HG03469 (cell line): ENCODE results near the gene ADRA2B.
"Not testable (repeated sequence)": the region's sequence is repeated elsewhere in the genome, so short reads cannot be mapped to it uniquely, and the experiment has no call there.

Experiments
- ATAC-seq: cut with Tn5 transposase; IDR thresholded peaks from one replicate; pipeline ENCODE4 v1.9.1; 2021; ENCODE audit warnings: mild to moderate bottlenecking, moderate library complexity, moderate number of reproducible peaks; ENCODE audit not compliant: unreplicated experiment

Gene ADRA2B

GRCh38 chr2:96150791-96151594 is 34.6 kb upstream of the ADRA2B start:
- ATAC-seq = no peak

DNA sequence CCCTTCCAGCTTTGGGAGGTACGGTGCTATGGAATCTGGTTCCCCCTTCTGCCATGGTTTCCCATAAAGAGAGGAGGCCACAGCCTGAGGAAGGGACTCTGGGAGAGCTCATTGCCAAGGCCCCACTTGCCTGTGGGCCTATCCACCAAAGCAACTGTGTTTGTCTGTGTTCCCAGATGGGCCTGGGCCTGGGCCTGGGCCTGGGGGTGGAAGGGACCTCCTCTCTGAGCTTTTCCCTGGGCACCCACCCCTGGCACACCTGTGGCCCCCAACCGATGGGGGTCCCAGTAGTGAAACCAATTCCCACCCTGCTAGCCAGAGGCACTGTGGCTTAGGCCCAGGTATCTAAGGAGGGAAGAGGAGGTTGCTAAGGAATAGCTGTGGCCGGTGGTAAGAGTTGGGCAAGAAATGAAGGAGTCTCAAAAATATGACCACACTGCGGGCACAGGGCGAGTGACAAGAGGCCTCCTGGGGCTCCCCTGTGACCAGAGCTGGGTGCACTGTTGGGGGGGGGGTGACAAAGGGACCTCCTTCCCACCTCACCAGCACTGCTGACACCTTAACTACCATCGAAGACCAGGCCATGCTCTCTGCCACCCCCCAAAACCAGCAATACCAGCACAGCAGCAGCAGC is 33.8 kb upstream of the ADRA2B start:
- ATAC-seq = no peak

GRCh38 chr2:96148410-96149217 is 32.2 kb upstream of the ADRA2B start:
- peak; percentile 25 for ATAC-seq

- ATAC-seq = no peak
These were observed 31.3 kb upstream of the ADRA2B start for GRCh38 chr2:96147593-96148201.

DNA sequence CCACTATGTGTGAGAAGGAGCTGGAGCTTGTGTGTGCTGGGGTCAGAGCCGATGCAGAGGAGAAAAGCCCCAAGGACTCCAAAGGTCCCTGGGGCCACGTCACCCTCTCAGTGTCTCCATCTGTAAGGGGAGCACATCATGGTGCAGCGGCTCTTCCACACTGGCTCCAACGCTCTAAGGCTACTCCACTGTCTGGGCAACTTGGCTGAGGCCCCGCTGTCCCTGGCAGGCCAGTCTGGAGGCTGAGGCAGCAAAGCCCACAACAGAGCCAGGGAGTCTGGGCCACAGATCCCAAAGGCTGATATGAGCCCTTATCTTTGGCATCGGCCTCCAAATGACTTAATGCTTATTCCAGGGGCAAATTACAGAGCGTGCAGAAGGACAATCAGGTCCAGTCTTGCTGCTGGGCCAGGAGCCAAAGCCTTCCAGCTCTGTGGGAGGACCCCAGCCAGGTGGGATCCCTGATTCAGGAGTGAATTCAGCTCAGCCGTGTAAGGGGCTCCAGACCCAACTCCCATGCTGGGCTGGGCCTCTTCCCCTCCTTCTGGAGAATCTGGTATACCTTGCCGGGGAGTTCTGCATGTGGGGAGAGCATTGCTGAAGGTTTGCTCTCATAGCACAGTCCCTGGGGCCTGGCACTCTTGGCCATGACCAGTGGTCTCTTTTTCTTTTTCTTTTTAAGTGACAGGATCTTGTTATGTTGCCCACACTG is 30.7 kb upstream of the ADRA2B start:
- ATAC-seq = no peak

- ATAC-seq = no peak
These were observed 29.9 kb upstream of the ADRA2B start for GRCh38 chr2:96146153-96146880.

GRCh38 chr2:96145848-96146152 is 29.4 kb upstream of the ADRA2B start:
- no peak for ATAC-seq

DNA sequence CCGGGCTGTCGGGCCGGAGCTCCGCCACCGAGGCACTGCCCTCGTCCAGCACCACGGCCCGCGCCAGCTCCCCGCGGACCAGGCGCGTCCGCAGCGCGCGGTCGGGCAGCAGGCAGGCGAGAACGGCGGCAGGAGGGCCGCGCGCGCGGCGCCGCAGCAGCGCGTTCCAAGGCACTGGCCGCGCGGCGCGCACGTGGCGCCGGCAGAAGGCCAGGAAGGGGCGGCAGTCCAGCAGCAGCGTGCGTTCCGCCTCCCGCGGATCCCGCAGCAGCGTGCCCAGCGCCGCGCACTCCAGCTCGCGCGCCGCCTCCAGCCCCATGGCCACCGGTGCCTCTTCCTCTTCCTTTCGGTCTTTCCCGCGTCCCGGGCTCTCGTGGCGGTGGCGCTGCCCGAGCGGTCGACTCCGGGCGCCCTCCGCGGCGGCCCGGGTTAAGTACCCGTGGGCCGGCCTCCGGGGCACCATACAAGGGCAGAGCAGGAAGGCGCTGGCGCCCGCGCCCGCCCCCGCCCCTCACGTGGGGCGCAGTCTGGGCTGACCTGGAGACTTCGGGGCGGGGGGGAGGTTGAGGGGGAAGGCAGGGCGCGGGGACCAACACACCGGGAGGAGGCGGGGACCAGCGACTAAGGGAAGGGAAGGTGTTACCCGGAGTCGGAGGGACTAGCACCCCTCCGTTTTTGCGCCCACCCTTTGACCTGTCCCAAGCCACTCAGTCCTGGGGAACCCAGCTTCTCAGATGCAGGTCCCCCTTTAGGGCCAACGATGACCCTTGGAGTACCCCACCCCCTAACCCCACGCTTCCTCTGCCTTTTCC is 28.9 kb upstream of the ADRA2B start, which contains the start of gene DUSP2:
DUSP2 (minus strand) TSS at position 405 of the 812 bp plus-strand sequence; CDS start at position 319, 86 bp downstream.
- ATAC-seq = peak; percentile 34

DNA sequence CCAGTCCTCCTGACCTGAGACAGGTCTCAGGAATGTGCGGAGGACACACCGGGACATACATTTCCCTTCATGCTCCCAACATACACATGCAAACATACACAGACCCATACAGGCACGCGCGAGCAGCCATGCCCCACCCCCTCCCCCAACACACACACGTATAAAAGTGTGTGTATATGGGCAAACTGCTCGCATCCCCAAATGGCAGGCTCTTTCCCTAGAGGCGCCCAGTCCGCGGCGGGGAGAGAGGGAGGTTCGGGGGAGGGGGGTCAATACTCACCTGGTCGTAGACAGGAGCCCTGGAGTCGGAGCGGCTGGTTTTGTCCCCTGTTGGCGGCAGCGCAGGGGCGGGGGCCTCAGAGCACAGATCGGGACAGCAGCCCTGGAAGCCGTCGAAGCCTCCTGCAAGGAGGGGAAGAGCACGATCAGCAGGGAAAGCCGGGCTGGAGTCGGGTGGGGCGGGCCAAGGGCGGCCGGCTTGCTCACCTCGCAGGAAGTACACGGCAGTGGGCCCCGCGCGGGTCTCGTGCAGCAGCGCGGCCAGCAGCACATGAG is 28.2 kb upstream of the ADRA2B start:
- no peak for ATAC-seq

DNA sequence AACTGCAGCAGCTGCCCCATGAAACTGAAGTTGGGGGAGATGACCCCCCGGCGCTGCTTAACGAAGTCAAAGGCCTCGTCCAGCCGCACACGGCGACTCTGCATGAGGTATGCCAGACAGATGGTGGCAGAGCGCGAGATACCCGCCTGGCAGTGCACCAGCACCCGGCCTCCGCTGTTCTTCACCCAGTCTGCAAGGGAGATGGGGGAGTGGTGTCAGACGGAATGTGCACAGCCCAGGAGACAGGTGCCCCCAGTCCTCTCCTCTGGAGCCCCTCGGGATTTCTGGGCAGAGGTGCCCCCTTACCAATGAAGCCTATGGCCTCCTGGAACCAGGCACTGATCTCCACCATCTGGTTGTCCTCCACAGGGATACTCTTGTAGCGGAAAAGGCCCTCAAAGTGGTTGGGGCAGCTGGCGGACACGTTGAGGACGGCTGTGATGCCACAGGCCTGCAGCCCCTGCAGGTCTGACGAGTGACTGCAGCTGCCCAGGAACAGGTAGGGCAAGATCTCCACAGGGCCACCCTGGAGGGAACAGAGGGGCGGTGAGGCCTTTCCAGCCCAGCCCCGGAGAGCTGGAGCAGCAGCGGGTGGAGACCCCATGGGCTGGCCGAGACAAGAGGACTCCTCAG is 27.6 kb upstream of the ADRA2B start:
- no peak for ATAC-seq

DNA sequence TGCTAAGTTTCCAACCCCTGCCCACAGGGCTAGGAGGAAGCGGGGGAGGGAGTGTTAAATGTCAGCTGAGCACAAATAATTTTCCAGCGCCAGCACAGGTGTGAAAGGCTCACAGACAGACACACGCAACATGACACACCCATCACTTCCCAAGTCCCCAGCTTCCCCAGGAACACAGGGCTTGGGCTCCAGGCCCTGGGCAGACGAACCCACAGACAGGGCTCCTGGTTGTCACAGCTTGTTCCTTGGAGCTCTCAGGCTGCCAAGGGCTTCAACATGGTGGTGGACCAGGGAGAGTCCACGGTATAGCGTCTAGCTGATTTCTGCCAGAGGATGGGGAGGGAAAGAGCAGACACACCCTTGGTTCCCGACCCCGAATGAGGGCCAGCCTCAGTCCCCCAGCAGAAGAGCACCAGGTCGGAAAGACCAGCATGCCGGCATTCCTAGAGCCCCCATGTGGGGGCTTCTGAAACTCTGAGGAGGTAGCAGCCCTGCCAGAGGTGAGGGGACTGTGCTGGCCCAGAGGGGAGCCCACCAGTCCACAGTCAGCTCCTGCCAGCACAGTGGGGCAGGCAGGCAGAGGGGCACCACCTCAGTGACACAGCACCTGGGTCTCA is 27.0 kb upstream of the ADRA2B start:
- ATAC-seq = no peak

DNA sequence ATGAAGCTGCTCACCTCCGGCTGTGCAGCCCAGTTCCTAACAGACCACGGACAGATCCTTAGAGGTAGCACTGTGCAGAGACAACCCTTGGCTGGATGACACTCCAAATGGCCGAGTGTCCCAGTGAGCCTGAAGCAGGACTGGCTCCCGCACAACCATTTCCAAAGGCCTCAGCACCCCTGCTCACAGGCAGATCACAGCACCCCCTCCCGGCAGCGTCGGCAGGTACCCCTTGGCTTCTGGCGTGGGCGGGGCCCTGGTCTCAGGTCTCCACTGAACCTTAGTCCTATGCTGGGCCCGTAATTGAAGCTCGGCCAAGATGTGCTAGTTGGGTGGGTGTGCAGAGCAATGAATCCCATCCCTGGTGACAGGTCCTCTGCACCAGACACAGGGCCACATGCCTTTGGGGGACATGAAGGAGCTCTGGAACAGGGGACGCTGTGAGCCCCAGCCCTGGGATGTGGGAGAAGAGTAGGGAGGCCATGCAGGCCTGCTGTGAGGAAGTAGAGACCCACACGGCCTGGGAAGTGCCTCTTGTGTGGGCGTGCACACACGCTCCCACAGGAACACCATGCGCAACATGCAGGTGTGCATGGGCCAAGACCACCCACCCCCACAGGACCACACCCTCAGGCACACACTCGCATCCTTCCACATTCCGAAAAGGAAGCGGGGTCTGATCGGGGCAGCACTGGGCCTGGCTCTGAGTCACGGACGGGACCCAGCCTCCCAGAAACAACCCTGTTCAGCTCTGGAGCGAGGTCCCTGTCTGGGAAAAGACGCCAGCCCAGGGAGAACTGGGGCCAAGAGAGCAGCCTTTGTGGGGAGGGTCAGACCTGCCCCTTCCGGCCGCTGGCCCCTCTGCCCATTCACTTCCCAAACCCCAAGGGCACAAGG is 26.1 kb upstream of the ADRA2B start:
- ATAC-seq = no peak

GRCh38 chr2:96141624-96141967 is 25.2 kb upstream of the ADRA2B start:
- ATAC-seq = not testable (repeated sequence)

GRCh38 chr2:96140941-96141623 is 24.7 kb upstream of the ADRA2B start:
- ATAC-seq = no peak

GRCh38 chr2:96139181-96139758 is 22.9 kb upstream of the ADRA2B start:
- no peak for ATAC-seq
